Progenitor cell of endocrine pancreas (in vitro differentiated cells): ENCODE measurements around the gene RARA. TPM values are rescaled to one million over a fixed set of nuclear protein-coding genes. Genes with fewer than 3 reads are reported as not detected.
A peak's percentile ranks its signal among the peaks of the same experiment; 100 is the strongest.

Experiments
- DNase-seq: peaks from one replicate; pipeline ENCODE4 v3.0.0; 2021; ENCODE audit warnings: low spot score; ENCODE audit not compliant: unreplicated experiment
- H3K27ac Mint-ChIP-seq: 2 replicates; pipeline ENCODE4 v1.8.0; 2021; ENCODE audit warnings: mild to moderate bottlenecking, moderate library complexity, mixed read lengths
- H3K27me3 Mint-ChIP-seq: 2 replicates; pipeline ENCODE4 v1.8.0; 2021; ENCODE audit warnings: mixed read lengths
- H3K36me3 Mint-ChIP-seq: 2 replicates; pipeline ENCODE4 v1.8.0; 2022; ENCODE audit warnings: mixed read lengths; ENCODE audit not compliant: insufficient read depth
- H3K4me1 Mint-ChIP-seq: 2 replicates; pipeline ENCODE4 v1.8.0; 2021; ENCODE audit warnings: low read depth, mixed read lengths
- H3K4me3 Mint-ChIP-seq: 2 replicates; pipeline ENCODE4 v1.8.0; 2021; ENCODE audit warnings: low read depth, mild to moderate bottlenecking, moderate library complexity, mixed read lengths
- H3K9me3 Mint-ChIP-seq: 2 replicates; pipeline ENCODE4 v1.8.0; 2021; ENCODE audit warnings: low read depth, mixed read lengths
- CTCF ChIP-seq: fragments of 200-600 bp; sonication (generic); IDR thresholded peaks from one replicate; pipeline ENCODE4 v1.5.0; 2021; ENCODE audit warnings: antibody characterized with exemption, mild to moderate bottlenecking; ENCODE audit not compliant: unreplicated experiment
- total RNA-seq: library from RNA; stranded (reverse); gene quantifications from 2 replicates; pipeline ENCODE4 v1.2.1, GENCODE V29; 2021

RARA gene
- total RNA-seq, 1 donor from 2014 or later: 50.8 TPM

GRCh38 chr17:40317880-40318829 lies 9.2 kb downstream of the RARA start:
- no peaks in the 10 kb centered on the region for H3K36me3 Mint-ChIP-seq
- H3K27me3 Mint-ChIP-seq: no peaks in the 10 kb centered on the region
- H3K9me3 Mint-ChIP-seq: no peaks in the 10 kb centered on the region
- H3K4me1 Mint-ChIP-seq: peaks cover 64% of the 10 kb centered on the region
- peak; percentile 84 for DNase-seq
- TF ChIP-seq CTCF: no peak
- H3K27ac Mint-ChIP-seq: peak overlapping the region; percentile 96
- peak overlapping the region; percentile 86 for H3K4me3 Mint-ChIP-seq

- no peaks in the 10 kb centered on the region for H3K9me3 Mint-ChIP-seq
- peak overlapping the region; percentile 86 for H3K4me3 Mint-ChIP-seq
- peak; percentile 18 for TF ChIP-seq CTCF
- no peaks in the 10 kb centered on the region for H3K27me3 Mint-ChIP-seq
- no peak for DNase-seq
- H3K36me3 Mint-ChIP-seq: no peaks in the 10 kb centered on the region
- peaks cover 56% of the 10 kb centered on the region for H3K4me1 Mint-ChIP-seq
- H3K27ac Mint-ChIP-seq: peak overlapping the region; percentile 81
Measured at GRCh38 chr17:40318830-40319391, 9.9 kb downstream of the RARA start.

GRCh38 chr17:40319651-40320540 lies 10.9 kb downstream of the RARA start:
- no peak for DNase-seq
- H3K4me3 Mint-ChIP-seq: peak overlapping the region; percentile 86
- no peak overlapping the region for H3K27ac Mint-ChIP-seq
- no peaks in the 10 kb centered on the region for H3K9me3 Mint-ChIP-seq
- TF ChIP-seq CTCF: no peak
- no peaks in the 10 kb centered on the region for H3K36me3 Mint-ChIP-seq
- no peaks in the 10 kb centered on the region for H3K27me3 Mint-ChIP-seq
- peaks cover 49% of the 10 kb centered on the region for H3K4me1 Mint-ChIP-seq

- peaks cover 47% of the 10 kb centered on the region for H3K4me1 Mint-ChIP-seq
- TF ChIP-seq CTCF: no peak
- no peaks in the 10 kb centered on the region for H3K36me3 Mint-ChIP-seq
- no peak overlapping the region for H3K4me3 Mint-ChIP-seq
- H3K27me3 Mint-ChIP-seq: no peaks in the 10 kb centered on the region
- no peak overlapping the region for H3K27ac Mint-ChIP-seq
- H3K9me3 Mint-ChIP-seq: no peaks in the 10 kb centered on the region
- no peak for DNase-seq
Measured at GRCh38 chr17:40320756-40321523, 12.0 kb downstream of the RARA start.
